Forelimb muscle (tissue), 1 donor: ENCODE data around the gene PTPRS. TPM values are rescaled to one million over a fixed set of nuclear protein-coding genes. Genes with fewer than 3 reads are reported as not detected.

ENCODE experiments used
- polyA plus RNA-seq: library from polyadenylated mRNA; unstranded; fragments of 120-200 nt; gene quantifications from one replicate; pipeline ENCODE4 v1.2.1, GENCODE V29; 2013; ENCODE audit not compliant: insufficient read length

The PTPRS gene
- polyA plus RNA-seq, 1 donor, result 36.5 TPM

Other genes with a start within 250 kb of the PTPRS start
- gene ZNRF4, start 114.6 kb upstream of the PTPRS start, polyA plus RNA-seq, result not detected
- gene TINCR, start 227.1 kb upstream of the PTPRS start, polyA plus RNA-seq, result 1.0 TPM